ENCODE data around the gene PCBP2.

Gene PCBP2

GRCh38 chr12:53466640-53467039 lies 14.7 kb downstream of the PCBP2 start:
- no peak for TF ChIP-seq CREB1 (IDR thresholded peaks at IDR 0.05; ENCODE audit: low read depth)
- TF ChIP-seq YY1 (IDR thresholded peaks at IDR 0.05; ENCODE audit: low read depth) = no peak
- no peak for TF ChIP-seq NFIC (IDR thresholded peaks at IDR 0.05)
- TF ChIP-seq, protein P1, sequence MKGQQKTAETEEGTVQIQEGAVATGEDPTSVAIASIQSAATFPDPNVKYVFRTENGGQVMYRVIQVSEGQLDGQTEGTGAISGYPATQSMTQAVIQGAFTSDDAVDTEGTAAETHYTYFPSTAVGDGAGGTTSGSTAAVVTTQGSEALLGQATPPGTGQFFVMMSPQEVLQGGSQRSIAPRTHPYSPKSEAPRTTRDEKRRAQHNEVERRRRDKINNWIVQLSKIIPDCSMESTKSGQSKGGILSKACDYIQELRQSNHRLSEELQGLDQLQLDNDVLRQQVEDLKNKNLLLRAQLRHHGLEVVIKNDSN (IDR thresholded peaks at IDR 0.05) = no peak
- no peak for TF ChIP-seq CEBPB (IDR thresholded peaks at IDR 0.05)
- no peak for TF ChIP-seq ZBTB7A (IDR thresholded peaks at IDR 0.05; ENCODE audit: low read depth)
- TF ChIP-seq, protein P2, sequence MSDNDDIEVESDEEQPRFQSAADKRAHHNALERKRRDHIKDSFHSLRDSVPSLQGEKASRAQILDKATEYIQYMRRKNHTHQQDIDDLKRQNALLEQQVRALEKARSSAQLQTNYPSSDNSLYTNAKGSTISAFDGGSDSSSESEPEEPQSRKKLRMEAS (IDR thresholded peaks at IDR 0.05) = no peak
- TF ChIP-seq EP300 (IDR thresholded peaks at IDR 0.05; ENCODE audit: borderline replicate concordance) = no peak
- no peak for TF ChIP-seq FOXM1 (IDR thresholded peaks at IDR 0.05; ENCODE audit: borderline replicate concordance, low read depth)
- no peak for TF ChIP-seq TAF1 (IDR thresholded peaks at IDR 0.05; ENCODE audit: low read depth)
- no peak for TF ChIP-seq EGR1 (IDR thresholded peaks at IDR 0.05)
- TF ChIP-seq, protein P3, sequence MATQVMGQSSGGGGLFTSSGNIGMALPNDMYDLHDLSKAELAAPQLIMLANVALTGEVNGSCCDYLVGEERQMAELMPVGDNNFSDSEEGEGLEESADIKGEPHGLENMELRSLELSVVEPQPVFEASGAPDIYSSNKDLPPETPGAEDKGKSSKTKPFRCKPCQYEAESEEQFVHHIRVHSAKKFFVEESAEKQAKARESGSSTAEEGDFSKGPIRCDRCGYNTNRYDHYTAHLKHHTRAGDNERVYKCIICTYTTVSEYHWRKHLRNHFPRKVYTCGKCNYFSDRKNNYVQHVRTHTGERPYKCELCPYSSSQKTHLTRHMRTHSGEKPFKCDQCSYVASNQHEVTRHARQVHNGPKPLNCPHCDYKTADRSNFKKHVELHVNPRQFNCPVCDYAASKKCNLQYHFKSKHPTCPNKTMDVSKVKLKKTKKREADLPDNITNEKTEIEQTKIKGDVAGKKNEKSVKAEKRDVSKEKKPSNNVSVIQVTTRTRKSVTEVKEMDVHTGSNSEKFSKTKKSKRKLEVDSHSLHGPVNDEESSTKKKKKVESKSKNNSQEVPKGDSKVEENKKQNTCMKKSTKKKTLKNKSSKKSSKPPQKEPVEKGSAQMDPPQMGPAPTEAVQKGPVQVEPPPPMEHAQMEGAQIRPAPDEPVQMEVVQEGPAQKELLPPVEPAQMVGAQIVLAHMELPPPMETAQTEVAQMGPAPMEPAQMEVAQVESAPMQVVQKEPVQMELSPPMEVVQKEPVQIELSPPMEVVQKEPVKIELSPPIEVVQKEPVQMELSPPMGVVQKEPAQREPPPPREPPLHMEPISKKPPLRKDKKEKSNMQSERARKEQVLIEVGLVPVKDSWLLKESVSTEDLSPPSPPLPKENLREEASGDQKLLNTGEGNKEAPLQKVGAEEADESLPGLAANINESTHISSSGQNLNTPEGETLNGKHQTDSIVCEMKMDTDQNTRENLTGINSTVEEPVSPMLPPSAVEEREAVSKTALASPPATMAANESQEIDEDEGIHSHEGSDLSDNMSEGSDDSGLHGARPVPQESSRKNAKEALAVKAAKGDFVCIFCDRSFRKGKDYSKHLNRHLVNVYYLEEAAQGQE (IDR thresholded peaks at IDR 0.05; ENCODE audit: low read depth) = no peak
- no peak for TF ChIP-seq TCF12 (IDR thresholded peaks at IDR 0.05; ENCODE audit: low read depth)
- TF ChIP-seq RAD21 (IDR thresholded peaks at IDR 0.05; ENCODE audit: low read depth) = no peak
- no peak for TF ChIP-seq TEAD4 (IDR thresholded peaks at IDR 0.05)

DNA sequence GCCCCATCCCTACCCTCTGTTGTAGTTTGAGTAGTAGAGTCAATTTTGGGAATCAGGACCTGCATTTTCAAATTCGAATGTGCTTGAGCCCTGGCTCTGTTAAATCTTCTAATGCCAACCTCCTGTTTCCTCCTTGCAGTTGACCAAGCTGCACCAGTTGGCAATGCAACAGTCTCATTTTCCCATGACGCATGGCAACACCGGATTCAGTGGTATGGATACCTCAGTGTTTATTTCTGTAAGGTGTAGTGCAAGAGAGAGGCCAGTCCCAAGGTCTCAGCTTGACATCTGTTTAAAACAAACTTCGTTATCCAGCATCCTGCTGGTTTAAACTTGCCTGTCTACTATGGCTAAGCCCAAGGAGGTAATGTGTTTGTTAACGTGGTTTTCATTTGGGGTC lies 15.2 kb downstream of the PCBP2 start:
- TF ChIP-seq TAF1 (IDR thresholded peaks at IDR 0.05; ENCODE audit: low read depth) = no peak
- TF ChIP-seq TEAD4 (IDR thresholded peaks at IDR 0.05) = no peak
- TF ChIP-seq YY1 (IDR thresholded peaks at IDR 0.05; ENCODE audit: low read depth) = no peak
- TF ChIP-seq EP300 (IDR thresholded peaks at IDR 0.05; ENCODE audit: borderline replicate concordance) = no peak
- TF ChIP-seq, protein P1 (IDR thresholded peaks at IDR 0.05) = no peak

DNA sequence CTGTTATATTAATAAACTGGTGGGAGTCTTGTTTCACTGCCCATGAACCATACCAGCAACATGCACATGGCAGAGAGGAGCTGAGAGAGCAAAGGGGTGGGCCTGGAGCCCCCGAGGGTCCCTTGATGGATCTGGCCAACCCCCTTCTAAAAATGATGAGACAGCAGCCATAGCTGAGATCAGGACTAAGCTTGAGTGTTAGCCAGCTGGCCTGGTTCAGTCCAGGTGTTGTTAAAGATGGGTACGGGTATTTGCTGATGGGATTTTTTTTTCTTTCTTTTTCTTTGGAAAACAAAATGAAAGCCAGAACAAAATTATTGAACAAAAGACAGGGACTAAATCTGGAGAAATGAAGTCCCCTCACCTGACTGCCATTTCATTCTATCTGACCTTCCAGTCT lies 16.0 kb downstream of the PCBP2 start:
- no peak for TF ChIP-seq RAD21 (IDR thresholded peaks at IDR 0.05; ENCODE audit: low read depth)
- no peak for TF ChIP-seq YY1 (IDR thresholded peaks at IDR 0.05; ENCODE audit: low read depth)
- TF ChIP-seq TEAD4 (IDR thresholded peaks at IDR 0.05) = no peak
- TF ChIP-seq, protein P1 (IDR thresholded peaks at IDR 0.05) = no peak
- TF ChIP-seq, protein P2 (IDR thresholded peaks at IDR 0.05) = no peak
- TF ChIP-seq, protein P3 (IDR thresholded peaks at IDR 0.05; ENCODE audit: low read depth) = no peak
- TF ChIP-seq FOXM1 (IDR thresholded peaks at IDR 0.05; ENCODE audit: borderline replicate concordance, low read depth) = no peak
- TF ChIP-seq NFIC (IDR thresholded peaks at IDR 0.05) = no peak
- no peak for TF ChIP-seq EP300 (IDR thresholded peaks at IDR 0.05; ENCODE audit: borderline replicate concordance)
- no peak for TF ChIP-seq ZBTB7A (IDR thresholded peaks at IDR 0.05; ENCODE audit: low read depth)
- no peak for TF ChIP-seq CEBPB (IDR thresholded peaks at IDR 0.05)
- no peak for TF ChIP-seq CREB1 (IDR thresholded peaks at IDR 0.05; ENCODE audit: low read depth)
- TF ChIP-seq TAF1 (IDR thresholded peaks at IDR 0.05; ENCODE audit: low read depth) = no peak
- no peak for TF ChIP-seq EGR1 (IDR thresholded peaks at IDR 0.05)
- no peak for TF ChIP-seq TCF12 (IDR thresholded peaks at IDR 0.05; ENCODE audit: low read depth)

- TF ChIP-seq CEBPB (IDR thresholded peaks at IDR 0.05) (no peak), TEAD4 (IDR thresholded peaks at IDR 0.05) (no peak), EP300 (IDR thresholded peaks at IDR 0.05; ENCODE audit: borderline replicate concordance) (no peak), CREB1 (IDR thresholded peaks at IDR 0.05; ENCODE audit: low read depth) (no peak), TCF12 (IDR thresholded peaks at IDR 0.05; ENCODE audit: low read depth) (no peak), NFIC (IDR thresholded peaks at IDR 0.05) (no peak), EGR1 (IDR thresholded peaks at IDR 0.05) (no peak), ZBTB7A (IDR thresholded peaks at IDR 0.05; ENCODE audit: low read depth) (no peak), TAF1 (IDR thresholded peaks at IDR 0.05; ENCODE audit: low read depth) (no peak), RAD21 (IDR thresholded peaks at IDR 0.05; ENCODE audit: low read depth) (no peak), YY1 (IDR thresholded peaks at IDR 0.05; ENCODE audit: low read depth) (no peak), FOXM1 (IDR thresholded peaks at IDR 0.05; ENCODE audit: borderline replicate concordance, low read depth) (no peak)
- TF ChIP-seq, protein P1 (IDR thresholded peaks at IDR 0.05) = no peak
- TF ChIP-seq, protein P3 (IDR thresholded peaks at IDR 0.05; ENCODE audit: low read depth) = no peak
- TF ChIP-seq, protein P2 (IDR thresholded peaks at IDR 0.05) = no peak
Measured at GRCh38 chr12:53468282-53468681, 16.4 kb downstream of the PCBP2 start.
